HUES6 (cell line): Measurements from ENCODE around the gene CFAP100.

Source experiments
- H3K27ac ChIP-seq: 2 replicates; pipeline ENCODE4 v1.7.0; 2013; ENCODE audit warnings: low read depth, mild to moderate bottlenecking, low read length, inconsistent platforms
- H3K27me3 ChIP-seq: 2 replicates; pipeline ENCODE4 v1.6.1; 2013; ENCODE audit warnings: low read length; ENCODE audit not compliant: control insufficient read depth, insufficient read depth
- H3K36me3 ChIP-seq: 2 replicates; pipeline ENCODE4 v1.6.1; 2013; ENCODE audit warnings: low read length; ENCODE audit not compliant: control insufficient read depth, insufficient read depth
- H3K4me1 ChIP-seq: 2 replicates; pipeline ENCODE4 v1.6.1; 2013; ENCODE audit warnings: low read length; ENCODE audit not compliant: control insufficient read depth, insufficient read depth
- H3K4me3 ChIP-seq: 2 replicates; pipeline ENCODE4 v1.5.1; 2013; ENCODE audit warnings: low read depth, low read length
- H3K9ac ChIP-seq: one replicate; pipeline ENCODE4 v1.6.1; 2013; ENCODE audit warnings: mild to moderate bottlenecking, low read length
- H3K9me3 ChIP-seq: 2 replicates; pipeline ENCODE4 v1.6.1; 2013; ENCODE audit warnings: low read depth, low read length; ENCODE audit not compliant: control insufficient read depth, insufficient read depth

CFAP100 gene

DNA sequence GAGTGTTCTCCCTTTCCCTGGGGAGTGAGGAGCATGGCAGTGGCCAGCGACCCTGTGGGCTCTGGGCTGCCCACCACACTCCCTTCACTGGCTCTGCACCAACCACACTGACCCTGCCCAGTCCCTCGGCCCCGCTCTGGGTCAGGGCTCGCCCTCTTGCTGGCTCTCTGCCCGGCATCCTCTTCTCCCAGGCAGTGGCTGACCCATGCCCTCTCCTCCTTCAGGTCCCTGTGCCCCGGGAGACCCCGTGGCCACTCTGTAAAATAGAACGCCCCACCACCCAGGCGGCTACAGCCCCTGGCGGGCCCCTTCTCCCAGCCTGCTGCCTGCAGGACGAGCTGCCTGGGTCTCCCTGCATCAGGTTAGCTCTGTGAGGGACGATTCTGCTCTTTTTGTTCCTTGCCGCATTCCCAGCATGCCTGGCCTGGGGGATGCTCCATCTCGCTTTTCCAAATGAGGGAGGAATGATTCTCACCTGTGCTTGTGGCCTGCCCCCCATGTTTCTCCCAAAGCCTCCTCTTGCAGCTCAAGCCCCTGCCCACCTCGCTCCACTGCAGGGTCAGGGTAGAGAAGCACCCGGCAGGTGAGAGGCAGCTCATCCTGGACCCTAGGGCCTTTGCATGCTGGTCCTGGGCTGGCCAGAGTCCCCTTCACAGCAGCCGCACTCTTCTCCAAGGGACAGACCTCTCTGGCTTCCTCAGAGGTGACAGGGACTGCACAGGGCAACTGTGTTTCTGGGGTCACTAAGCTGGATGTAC, 14.5 kb upstream of the CFAP100 start:
- H3K36me3 ChIP-seq: no peaks in the 10 kb centered on the region
- H3K27ac ChIP-seq: no peak overlapping the region

DNA sequence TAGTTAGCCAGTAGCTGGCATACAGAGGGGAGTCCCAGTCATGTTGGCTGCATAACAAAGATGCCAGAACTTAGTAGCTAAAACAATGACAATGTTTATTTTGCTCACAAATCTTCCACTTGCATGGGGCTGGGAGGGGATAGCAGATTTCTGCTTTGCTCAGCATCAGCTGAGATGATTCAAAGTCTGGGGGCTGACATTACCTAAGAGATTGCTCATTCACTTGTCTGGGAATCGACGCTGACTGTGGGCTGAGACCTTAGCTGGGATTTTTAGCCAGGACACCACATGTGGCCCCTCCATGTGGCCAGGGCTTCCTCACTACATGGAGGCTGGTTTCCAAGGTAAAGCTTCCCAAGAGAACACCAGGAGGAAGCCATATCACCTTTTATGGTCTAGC, 12.7 kb upstream of the CFAP100 start:
- no peaks in the 10 kb centered on the region for H3K4me1 ChIP-seq
- H3K4me3 ChIP-seq: no peak overlapping the region
- H3K36me3 ChIP-seq: no peaks in the 10 kb centered on the region
- no peak overlapping the region for H3K9ac ChIP-seq
- H3K27me3 ChIP-seq: no peaks in the 10 kb centered on the region
- no peak overlapping the region for H3K27ac ChIP-seq
- H3K9me3 ChIP-seq: peaks cover 5% of the 10 kb centered on the region

More for the DNA sequence above, 14.5 kb upstream of the CFAP100 start:
- Histone ChIP-seq H3K27me3 (no peaks in the 10 kb centered on the region), H3K9me3 (peaks cover 5% of the 10 kb centered on the region), H3K4me1 (peaks cover 4% of the 10 kb centered on the region; the same call in 1 of the 2 replicates), H3K4me3 (no peak overlapping the region), H3K9ac (no peak overlapping the region)

- H3K9ac ChIP-seq: no peak overlapping the region
- H3K4me3 ChIP-seq: peak overlapping the region; percentile 39
- H3K27me3 ChIP-seq: peaks cover 25% of the 10 kb centered on the region
- no peaks in the 10 kb centered on the region for H3K9me3 ChIP-seq
- H3K4me1 ChIP-seq: peaks cover 5% of the 10 kb centered on the region
- no peaks in the 10 kb centered on the region for H3K36me3 ChIP-seq
- H3K27ac ChIP-seq: no peak overlapping the region; the same call in 1 of the 2 replicates
Observed at GRCh38 chr3:126389112-126389793, 5.5 kb upstream of the CFAP100 start.

- H3K4me3 ChIP-seq: peak overlapping the region; percentile 39; the same call in 1 of the 2 replicates
- H3K27ac ChIP-seq: no peak overlapping the region
- H3K9ac ChIP-seq: no peak overlapping the region
- H3K4me1 ChIP-seq: peaks cover 8% of the 10 kb centered on the region
- H3K36me3 ChIP-seq: no peaks in the 10 kb centered on the region
- H3K9me3 ChIP-seq: no peaks in the 10 kb centered on the region
- H3K27me3 ChIP-seq: peaks cover 30% of the 10 kb centered on the region
Observed at GRCh38 chr3:126389794-126390146, 4.9 kb upstream of the CFAP100 start.

- Histone ChIP-seq H3K9ac (no peak overlapping the region), H3K4me1 (peaks cover 8% of the 10 kb centered on the region), H3K36me3 (no peaks in the 10 kb centered on the region), H3K4me3 (no peak overlapping the region), H3K27me3 (peaks cover 33% of the 10 kb centered on the region), H3K27ac (no peak overlapping the region), H3K9me3 (no peaks in the 10 kb centered on the region)
Observed at GRCh38 chr3:126390201-126390600, 4.5 kb upstream of the CFAP100 start.

DNA sequence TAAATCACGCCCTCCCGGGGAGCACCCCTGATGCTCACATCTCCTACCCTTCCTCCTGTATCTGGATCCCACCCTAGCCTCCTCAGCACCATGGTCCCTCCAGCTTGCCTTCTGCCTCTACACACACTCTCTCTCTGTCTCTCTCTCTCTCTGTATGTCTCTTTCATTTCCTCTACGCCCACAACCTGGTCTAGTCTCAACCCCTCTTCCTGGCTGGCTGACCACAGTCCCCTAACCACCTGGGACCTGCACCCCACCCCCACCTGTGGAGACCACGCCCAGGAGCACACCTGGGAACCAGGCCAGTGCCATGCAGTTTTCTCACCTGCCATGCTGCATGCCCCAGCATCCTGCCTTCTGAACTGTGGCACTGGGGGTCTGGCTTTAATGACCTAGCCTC, 4.0 kb upstream of the CFAP100 start:
- no peaks in the 10 kb centered on the region for H3K9me3 ChIP-seq

GRCh38 chr3:126391631-126392030, 3.1 kb upstream of the CFAP100 start:
- H3K4me1 ChIP-seq: peaks cover 8% of the 10 kb centered on the region
- H3K36me3 ChIP-seq: no peaks in the 10 kb centered on the region
- H3K9ac ChIP-seq: no peak overlapping the region
- H3K27me3 ChIP-seq: peaks cover 44% of the 10 kb centered on the region
- no peaks in the 10 kb centered on the region for H3K9me3 ChIP-seq
- no peak overlapping the region for H3K4me3 ChIP-seq
- no peak overlapping the region for H3K27ac ChIP-seq

More for the DNA sequence above, 4.0 kb upstream of the CFAP100 start:
- H3K4me3 ChIP-seq: no peak overlapping the region
- peaks cover 8% of the 10 kb centered on the region for H3K4me1 ChIP-seq
- H3K9ac ChIP-seq: no peak overlapping the region
- peaks cover 39% of the 10 kb centered on the region for H3K27me3 ChIP-seq
- no peaks in the 10 kb centered on the region for H3K36me3 ChIP-seq
- H3K27ac ChIP-seq: no peak overlapping the region

DNA sequence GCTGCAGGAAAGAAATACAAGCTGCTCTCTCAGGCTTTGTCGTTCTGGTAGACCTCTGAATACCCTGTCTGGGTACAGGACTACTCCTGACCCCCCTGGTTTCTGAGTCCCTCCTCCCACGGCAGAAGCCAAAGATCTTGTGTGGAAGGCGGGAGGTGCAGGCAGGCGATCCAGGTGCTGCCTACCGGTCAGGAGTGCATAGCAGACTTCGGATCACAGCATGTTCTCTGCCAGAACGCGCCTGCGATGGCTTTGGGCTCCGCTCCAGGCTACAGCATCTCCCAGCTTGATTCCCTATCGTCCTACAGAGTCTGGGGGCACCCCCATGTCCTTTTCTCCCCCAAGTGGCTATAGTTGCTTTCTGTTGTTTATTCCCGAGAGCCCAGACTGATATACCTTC, 2.5 kb upstream of the CFAP100 start:
- Histone ChIP-seq H3K27ac (no peak overlapping the region), H3K36me3 (no peaks in the 10 kb centered on the region), H3K9ac (no peak overlapping the region), H3K4me3 (no peak overlapping the region), H3K27me3 (peaks cover 44% of the 10 kb centered on the region), H3K4me1 (peaks cover 8% of the 10 kb centered on the region), H3K9me3 (no peaks in the 10 kb centered on the region)

GRCh38 chr3:126393563-126393962, 1.1 kb upstream of the CFAP100 start:
- Histone ChIP-seq H3K9ac (no peak overlapping the region), H3K27me3 (peaks cover 44% of the 10 kb centered on the region), H3K4me1 (peaks cover 8% of the 10 kb centered on the region), H3K27ac (no peak overlapping the region), H3K9me3 (no peaks in the 10 kb centered on the region), H3K4me3 (no peak overlapping the region), H3K36me3 (no peaks in the 10 kb centered on the region)

DNA sequence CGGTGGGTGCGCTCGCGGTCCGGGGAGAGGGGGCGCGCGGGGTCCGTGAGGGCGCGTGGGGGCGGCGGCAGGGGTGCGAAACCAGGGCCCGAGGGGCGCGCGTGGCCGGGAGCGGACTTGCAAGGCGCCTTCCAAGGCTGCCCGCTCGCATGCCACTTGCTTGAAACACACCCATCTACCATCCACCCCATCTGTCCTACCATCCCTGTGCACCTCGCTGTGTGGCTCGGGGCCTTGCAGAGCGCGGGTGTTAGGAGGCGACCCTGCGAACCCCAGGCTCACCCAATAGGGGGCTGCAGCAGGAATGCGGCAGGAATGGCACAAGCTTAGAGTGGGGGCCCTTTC, 240 bp downstream of the CFAP100 start:
- Histone ChIP-seq H3K27me3 (peaks cover 40% of the 10 kb centered on the region), H3K9me3 (no peaks in the 10 kb centered on the region), H3K9ac (no peak overlapping the region), H3K27ac (no peak overlapping the region), H3K4me1 (peaks cover 4% of the 10 kb centered on the region; the same call in 1 of the 2 replicates), H3K4me3 (peak overlapping the region; percentile 20), H3K36me3 (no peaks in the 10 kb centered on the region)

DNA sequence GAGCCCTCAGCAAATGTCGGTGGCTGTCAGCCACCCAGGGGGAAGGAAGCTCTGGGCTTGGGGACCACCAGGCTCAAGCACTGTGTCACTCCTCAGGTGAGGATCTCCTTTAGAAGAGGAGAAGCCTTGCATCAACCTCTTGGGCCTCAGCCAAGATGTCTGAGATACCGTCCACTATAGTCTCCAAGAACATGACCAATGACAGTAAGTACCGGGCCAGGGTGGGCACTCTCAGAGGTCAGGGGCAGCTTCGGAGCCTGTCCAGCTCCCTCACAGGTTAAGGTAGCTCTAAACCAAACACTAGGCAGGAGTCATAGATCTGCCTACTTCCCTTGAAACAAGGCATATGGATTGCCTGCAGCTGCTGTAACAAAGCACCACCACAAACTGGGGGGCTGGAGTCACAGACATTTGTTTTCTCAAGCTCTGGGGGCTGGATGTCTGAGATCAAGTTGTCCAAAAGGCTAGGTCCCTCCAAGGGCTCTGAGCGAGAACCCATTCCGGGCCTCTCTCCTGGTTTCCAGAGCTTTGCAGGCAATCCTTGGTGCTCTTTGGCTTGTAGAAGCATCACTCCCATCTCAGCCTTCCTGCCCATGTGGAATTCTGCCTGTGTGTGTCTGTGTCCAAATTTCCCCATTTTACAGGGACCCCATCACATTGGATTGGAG, 1.3 kb downstream of the CFAP100 start:
- H3K27me3 ChIP-seq: peaks cover 33% of the 10 kb centered on the region
- H3K36me3 ChIP-seq: no peaks in the 10 kb centered on the region
- no peak overlapping the region for H3K27ac ChIP-seq
- no peak overlapping the region for H3K4me3 ChIP-seq
- peaks cover 4% of the 10 kb centered on the region; the same call in 1 of the 2 replicates for H3K4me1 ChIP-seq
- H3K9me3 ChIP-seq: no peaks in the 10 kb centered on the region
- H3K9ac ChIP-seq: no peak overlapping the region
